Trophoblast cell (in vitro differentiated cells and primary cell): Measurements from ENCODE around the gene NCR3LG1.

Experiments
- DNase-seq, 2 donors: peaks; one replicate each; pipeline ENCODE4 v3.0.0-alpha.2; 2016
- H2AFZ ChIP-seq: 2 replicates; pipeline ENCODE4 v1.6.1; 2013; ENCODE audit warnings: low read length, moderate library complexity, mild to moderate bottlenecking; ENCODE audit not compliant: insufficient read depth, poor library complexity
- H2AK5ac ChIP-seq: 2 replicates; pipeline ENCODE4 v1.6.1; 2013; ENCODE audit warnings: mild to moderate bottlenecking, low read length
- H2BK120ac ChIP-seq: 2 replicates; pipeline ENCODE4 v1.6.1; 2013; ENCODE audit warnings: low read length, mild to moderate bottlenecking, moderate library complexity; ENCODE audit not compliant: insufficient read depth, poor library complexity
- H2BK12ac ChIP-seq: 2 replicates; pipeline ENCODE4 v1.6.1; 2013; ENCODE audit warnings: mild to moderate bottlenecking, low read length, moderate library complexity
- H2BK5ac ChIP-seq: 2 replicates; pipeline ENCODE4 v1.6.1; 2013; ENCODE audit warnings: low read length, low read depth, moderate library complexity, mild to moderate bottlenecking; ENCODE audit not compliant: poor library complexity
- H3K14ac ChIP-seq: 2 replicates; pipeline ENCODE4 v1.6.1; 2013; ENCODE audit warnings: mild to moderate bottlenecking, low read length
- H3K18ac ChIP-seq: 2 replicates; pipeline ENCODE4 v1.6.1; 2013; ENCODE audit warnings: mild to moderate bottlenecking, low read length
- H3K23ac ChIP-seq: 2 replicates; pipeline ENCODE4 v1.6.1; 2013; ENCODE audit warnings: low read length
- H3K27ac ChIP-seq: 2 replicates; pipeline ENCODE4 v1.5.1; 2013; ENCODE audit warnings: low read depth, mild to moderate bottlenecking, inconsistent platforms, low read length, moderate library complexity
- H3K27me3 ChIP-seq: 2 replicates; pipeline ENCODE4 v1.6.1; 2013; ENCODE audit warnings: inconsistent platforms, mild to moderate bottlenecking, low read length, moderate library complexity; ENCODE audit not compliant: insufficient read depth
- H3K36me3 ChIP-seq, 2 experiments: 1 replicate in 1 of 2; 2 replicates in 1 of 2; pipeline ENCODE4 v1.6.1; 2013; ENCODE audit warnings: low read length in 2 of 2, mild to moderate bottlenecking in 2 of 2, moderate library complexity in 1 of 2; ENCODE audit not compliant: insufficient read depth in 2 of 2, control insufficient read depth in 1 of 2
- H3K4ac ChIP-seq: 2 replicates; pipeline ENCODE4 v1.6.1; 2013; ENCODE audit warnings: low read depth, mild to moderate bottlenecking, low read length, moderate library complexity
- H3K4me1 ChIP-seq, 2 experiments: 1 replicate in 1 of 2; 2 replicates in 1 of 2; pipeline ENCODE4 v1.6.1; 2013; ENCODE audit warnings: low read length in 2 of 2, mild to moderate bottlenecking in 2 of 2, moderate library complexity in 1 of 2; ENCODE audit not compliant: insufficient read depth in 2 of 2, control insufficient read depth in 1 of 2
- H3K4me2 ChIP-seq: 2 replicates; pipeline ENCODE4 v1.6.1; 2013; ENCODE audit warnings: inconsistent platforms, mild to moderate bottlenecking, low read length, moderate library complexity
- H3K4me3 ChIP-seq: 2 replicates; pipeline ENCODE4 v1.5.1; 2013; ENCODE audit warnings: mild to moderate bottlenecking, low read depth, low read length, inconsistent platforms
- H3K79me1 ChIP-seq: one replicate; pipeline ENCODE4 v1.6.1; 2013; ENCODE audit warnings: low read length
- H3K79me2 ChIP-seq: 2 replicates; pipeline ENCODE4 v1.6.1; 2013; ENCODE audit warnings: low read length, mild to moderate bottlenecking; ENCODE audit not compliant: control insufficient read depth, insufficient read depth, poor library complexity
- H3K9ac ChIP-seq: 2 replicates; pipeline ENCODE4 v1.6.1; 2013; ENCODE audit warnings: mild to moderate bottlenecking, low read length
- H3K9me3 ChIP-seq: 2 replicates; pipeline ENCODE4 v1.6.1; 2013; ENCODE audit warnings: low read depth, mild to moderate bottlenecking, control low read depth, inconsistent platforms, low read length; ENCODE audit not compliant: insufficient read depth
- H4K12ac ChIP-seq: 2 replicates; pipeline ENCODE4 v1.6.1; 2013; ENCODE audit warnings: low read depth, mild to moderate bottlenecking, low read length, moderate library complexity
- H4K8ac ChIP-seq: 2 replicates; pipeline ENCODE4 v1.6.1; 2013; ENCODE audit warnings: low read depth, mild to moderate bottlenecking, low read length, moderate library complexity
- H4K91ac ChIP-seq: one replicate; pipeline ENCODE4 v1.6.1; 2013; ENCODE audit warnings: low read depth, mild to moderate bottlenecking, low read length, moderate library complexity
- WGBS: extraction: QIAGEN DNeasy Blood & Tissue Kit; methylation state at CpG from one replicate; pipeline ENCODE4 v1.1.7; 2013; ENCODE audit warnings: missing lambda C conversion rate; ENCODE audit not compliant: insufficient read length, insufficient coverage; ENCODE audit errors: extremely low coverage; 5-methylcytosine and 5-hydroxymethylcytosine counted together

The NCR3LG1 gene

DNA sequence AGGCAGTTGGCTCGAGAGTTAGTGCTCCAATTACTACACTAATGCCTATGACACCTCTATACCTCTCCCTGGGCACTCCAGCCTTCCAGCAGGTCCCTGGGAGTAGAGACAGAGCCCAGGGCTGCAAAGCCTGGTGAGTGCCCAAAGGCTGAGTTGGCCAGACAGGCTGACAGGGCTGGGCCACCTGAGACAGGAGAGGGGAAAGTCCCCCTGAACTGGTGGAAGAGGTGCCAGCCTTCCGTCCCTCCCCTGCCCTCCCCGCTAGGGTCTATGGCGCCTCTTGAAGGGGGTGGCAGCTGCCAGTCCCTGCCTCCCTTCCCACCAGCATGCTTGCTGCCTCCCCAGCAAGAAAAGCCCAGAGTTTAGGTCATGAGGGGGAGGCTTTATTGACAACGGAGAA lies 33.9 kb downstream of the NCR3LG1 start:
- Histone ChIP-seq H3K4me1 (peaks cover 2 to 8% of the 10 kb centered on the region in 2 experiments), H4K8ac (no peak overlapping the region), H3K9ac (no peak overlapping the region), H2AK5ac (no peak overlapping the region), H3K9me3 (peaks cover 5% of the 10 kb centered on the region), H2AFZ (no peak overlapping the region), H3K79me1 (no peaks in the 10 kb centered on the region), H3K14ac (no peak overlapping the region), H3K27ac (no peak overlapping the region), H2BK120ac (no peak overlapping the region), H3K18ac (no peak overlapping the region), H4K12ac (no peak overlapping the region), H2BK5ac (no peak overlapping the region), H4K91ac (no peak overlapping the region), H3K27me3 (no peaks in the 10 kb centered on the region), H3K36me3 (no peaks in the 10 kb centered on the region), H2BK12ac (no peak overlapping the region), H3K4me2 (no peak overlapping the region), H3K79me2 (no peaks in the 10 kb centered on the region), H3K23ac (no peak overlapping the region), H3K4me3 (no peak overlapping the region), H3K4ac (no peak overlapping the region)
- no peak for DNase-seq
- no CpG with 5 or more reads among the region's 5 CpGs for WGBS

DNA sequence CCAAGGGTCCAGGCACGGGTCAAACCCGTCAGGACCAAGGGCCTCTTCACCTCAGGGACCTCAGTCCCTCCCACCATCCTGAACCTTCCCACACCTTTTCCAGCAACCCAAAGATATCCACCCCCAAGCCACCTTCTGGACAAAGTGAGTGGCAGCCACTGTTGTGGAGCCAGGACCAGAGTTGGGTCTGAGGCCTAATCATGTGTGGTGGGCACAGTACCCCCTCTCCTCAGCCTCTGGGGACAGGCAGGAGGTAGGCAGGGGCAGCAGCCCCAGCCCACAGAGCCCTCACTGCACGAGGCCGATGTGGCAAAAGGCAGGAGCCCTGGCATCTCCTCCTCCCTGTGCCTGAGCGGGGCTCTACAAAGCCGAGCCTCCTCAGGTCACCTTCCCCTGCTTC lies 34.3 kb downstream of the NCR3LG1 start:
- H2AFZ ChIP-seq = no peak overlapping the region
- peaks cover 5% of the 10 kb centered on the region for H3K9me3 ChIP-seq
- H3K23ac ChIP-seq = no peak overlapping the region
- no peak overlapping the region for H3K4me2 ChIP-seq
- no peaks in the 10 kb centered on the region for H3K36me3 ChIP-seq
- no peaks in the 10 kb centered on the region for H3K79me2 ChIP-seq
- no peak overlapping the region for H4K12ac ChIP-seq
- DNase-seq = no peak
- no peak overlapping the region for H4K91ac ChIP-seq
- H3K27me3 ChIP-seq = no peaks in the 10 kb centered on the region
- H3K79me1 ChIP-seq = no peaks in the 10 kb centered on the region
- no peak overlapping the region for H3K14ac ChIP-seq
- no peak overlapping the region for H2BK12ac ChIP-seq
- no peak overlapping the region for H2BK5ac ChIP-seq
- H3K4me1 ChIP-seq = peaks cover 2 to 8% of the 10 kb centered on the region in 2 experiments
- no peak overlapping the region for H2BK120ac ChIP-seq
- H2AK5ac ChIP-seq = no peak overlapping the region
- WGBS = no CpG with 5 or more reads among the region's 6 CpGs
- no peak overlapping the region for H4K8ac ChIP-seq
- H3K9ac ChIP-seq = no peak overlapping the region
- no peak overlapping the region for H3K4ac ChIP-seq
- no peak overlapping the region for H3K4me3 ChIP-seq
- H3K27ac ChIP-seq = no peak overlapping the region
- H3K18ac ChIP-seq = no peak overlapping the region

GRCh38 chr11:17386331-17387084 lies 34.9 kb downstream of the NCR3LG1 start:
- no peak overlapping the region for H3K4ac ChIP-seq
- no peak overlapping the region for H4K91ac ChIP-seq
- WGBS = no CpG with 5 or more reads among the region's 23 CpGs
- peak in 1 of 2 donors; percentile 47 for DNase-seq
- no peaks in the 10 kb centered on the region for H3K79me2 ChIP-seq
- H3K27me3 ChIP-seq = no peaks in the 10 kb centered on the region
- H3K23ac ChIP-seq = no peak overlapping the region
- peaks cover 5% of the 10 kb centered on the region for H3K9me3 ChIP-seq
- peaks cover 2 to 9% of the 10 kb centered on the region in 2 experiments for H3K4me1 ChIP-seq
- H2AK5ac ChIP-seq = no peak overlapping the region
- H3K4me2 ChIP-seq = no peak overlapping the region
- H4K12ac ChIP-seq = no peak overlapping the region
- no peak overlapping the region for H2BK12ac ChIP-seq
- H3K18ac ChIP-seq = no peak overlapping the region
- H3K27ac ChIP-seq = no peak overlapping the region
- H3K4me3 ChIP-seq = no peak overlapping the region
- no peaks in the 10 kb centered on the region for H3K79me1 ChIP-seq
- no peak overlapping the region for H2AFZ ChIP-seq
- H2BK120ac ChIP-seq = no peak overlapping the region
- no peak overlapping the region for H2BK5ac ChIP-seq
- no peak overlapping the region for H3K9ac ChIP-seq
- no peaks in the 10 kb centered on the region for H3K36me3 ChIP-seq
- H4K8ac ChIP-seq = no peak overlapping the region
- H3K14ac ChIP-seq = no peak overlapping the region

DNA sequence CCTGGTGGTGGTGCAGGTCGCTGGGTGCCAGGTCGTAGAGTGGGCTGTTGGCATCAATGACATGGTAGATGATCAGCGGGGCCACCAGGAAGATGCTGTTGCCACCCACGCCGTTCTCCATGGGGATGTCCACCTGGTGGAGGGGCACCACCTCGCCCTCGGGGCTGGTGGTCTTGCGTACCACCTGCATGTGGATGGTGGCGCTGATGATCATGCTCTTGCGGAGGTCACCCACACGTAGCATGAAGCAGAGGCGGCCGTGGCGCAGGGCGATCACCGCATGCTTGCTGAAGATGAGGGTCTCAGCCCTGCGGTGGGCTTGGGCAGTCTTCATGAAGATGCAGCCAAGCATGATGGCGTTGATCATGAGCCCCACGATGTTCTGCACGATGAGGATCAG lies 35.7 kb downstream of the NCR3LG1 start:
- WGBS = no CpG with 5 or more reads among the region's 20 CpGs

More for the DNA sequence above, 35.7 kb downstream of the NCR3LG1 start:
- Histone ChIP-seq H3K18ac (no peak overlapping the region), H2BK120ac (no peak overlapping the region), H2BK12ac (no peak overlapping the region), H3K9me3 (peaks cover 5% of the 10 kb centered on the region), H2BK5ac (no peak overlapping the region), H4K12ac (no peak overlapping the region), H4K91ac (no peak overlapping the region), H3K27me3 (no peaks in the 10 kb centered on the region), H3K36me3 (no peaks in the 10 kb centered on the region), H3K4ac (no peak overlapping the region), H3K27ac (no peak overlapping the region), H2AK5ac (no peak overlapping the region), H3K23ac (no peak overlapping the region), H3K79me2 (no peaks in the 10 kb centered on the region), H3K14ac (no peak overlapping the region), H2AFZ (no peak overlapping the region), H3K9ac (no peak overlapping the region), H3K4me1 (peaks cover 2 to 11% of the 10 kb centered on the region in 2 experiments), H3K4me2 (no peak overlapping the region), H3K4me3 (no peak overlapping the region), H3K79me1 (no peaks in the 10 kb centered on the region), H4K8ac (no peak overlapping the region)
- DNase-seq = no peak
